22Rv1 (cell line): ENCODE data around the gene TROAP.

Source experiments
- H3K27ac ChIP-seq: fragments of 450-650 bp; 2 replicates; pipeline ENCODE4 v1.5.1; 2017
- CTCF ChIP-seq: fragments of 450-650 bp; IDR thresholded peaks from 2 replicates; pipeline ENCODE4 v1.5.1; 2017; ENCODE audit warnings: mild to moderate bottlenecking
- ZFX ChIP-seq: fragments of 450-650 bp; IDR thresholded peaks from 2 replicates; pipeline ENCODE4 v1.6.1; 2017; ENCODE audit warnings: antibody characterized with exemption, borderline replicate concordance

TROAP gene

GRCh38 chr12:49358483-49359141 lies 35.6 kb downstream of the TROAP start:
- H3K27ac ChIP-seq: no peak overlapping the region
- TF ChIP-seq ZFX (no peak), CTCF (peak; percentile 97)

- TF ChIP-seq CTCF (no peak), ZFX (no peak)
These were observed 36.6 kb downstream of the TROAP start for GRCh38 chr12:49359671-49360070.

GRCh38 chr12:49362077-49362476 lies 39.0 kb downstream of the TROAP start:
- no peak for TF ChIP-seq CTCF
- no peak for TF ChIP-seq ZFX
- H3K27ac ChIP-seq: no peak overlapping the region

More at GRCh38 chr12:49359671-49360070, 36.6 kb downstream of the TROAP start:
- H3K27ac ChIP-seq: no peak overlapping the region

- no peak overlapping the region for H3K27ac ChIP-seq
- TF ChIP-seq CTCF: no peak
- TF ChIP-seq ZFX: no peak
These were observed 41.9 kb downstream of the TROAP start for GRCh38 chr12:49364989-49365388.

- no peak for TF ChIP-seq ZFX
- TF ChIP-seq CTCF: no peak
- peak overlapping the region; percentile 95 for H3K27ac ChIP-seq
These were observed 42.5 kb downstream of the TROAP start for GRCh38 chr12:49365542-49365941.

GRCh38 chr12:49366096-49366651 lies 43.1 kb downstream of the TROAP start:
- TF ChIP-seq CTCF (no peak), ZFX (no peak)
- H3K27ac ChIP-seq: peak overlapping the region; percentile 95

- peak overlapping the region; percentile 95 for H3K27ac ChIP-seq
- TF ChIP-seq CTCF (peak; percentile 58), ZFX (no peak)
These were observed 43.8 kb downstream of the TROAP start for GRCh38 chr12:49366652-49367380.
